GM13977 (cell line): ENCODE data around the gene GSTA4.
A peak's percentile ranks its signal among the peaks of the same experiment; 100 is the strongest.

Source experiments
- DNase-seq: peaks from one replicate; pipeline ENCODE4 v3.0.0; 2012; ENCODE audit warnings: low spot score
- in situ Hi-C: fragments of 300-500 bp; cut with MboI; formaldehyde crosslinking; loops from one replicate; pipeline ENCODE4 v1.12.0; 2022; ENCODE audit warnings: low sequenced_read_pairs, low pct_unique_long_range_greater_than_20kb, mixed read lengths, inconsistent platforms; ENCODE audit not compliant: unreplicated experiment
- TF ChIP-seq, protein P1 (sequence below): IDR thresholded peaks from 2 replicates; pipeline ENCODE4 v1.5.1; 2012; ENCODE audit warnings: mild to moderate bottlenecking, control low read depth; ENCODE audit not compliant: insufficient read depth; ENCODE audit errors: extremely low read depth, missing control alignments

The GSTA4 gene

DNA sequence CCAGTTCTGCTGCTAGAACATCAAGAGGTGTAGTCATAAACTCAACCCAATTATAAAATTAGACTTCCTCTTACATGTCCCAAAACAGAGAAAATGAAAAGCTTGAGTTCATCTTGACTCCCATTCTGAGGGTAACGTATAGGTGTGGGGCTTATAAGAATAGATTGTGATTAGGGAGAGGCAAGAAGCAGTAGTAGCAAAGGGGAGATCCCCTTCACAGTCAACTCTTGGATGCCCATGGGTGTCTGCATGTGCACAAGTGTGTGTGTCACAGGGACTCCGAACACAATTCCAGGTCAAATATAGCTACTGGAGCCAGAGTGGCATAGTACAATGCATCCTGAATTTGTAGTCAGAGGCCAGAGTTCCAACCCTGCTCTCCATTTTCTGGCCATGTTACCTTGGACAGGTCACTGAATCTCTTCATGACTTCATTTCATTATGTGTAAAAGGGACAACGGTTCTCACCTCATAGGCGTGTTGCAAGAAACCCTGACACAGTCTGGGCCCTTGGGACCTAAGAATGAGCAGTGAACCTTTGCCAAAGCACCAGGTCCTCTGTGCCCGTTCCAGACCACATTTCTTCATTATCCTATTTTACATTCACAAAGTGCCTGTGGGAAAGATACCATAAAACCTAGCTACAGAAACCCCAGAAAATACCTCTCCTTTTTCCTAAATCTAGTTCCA lies 11.8 kb downstream of the GSTA4 start:
- TF ChIP-seq, protein P1, sequence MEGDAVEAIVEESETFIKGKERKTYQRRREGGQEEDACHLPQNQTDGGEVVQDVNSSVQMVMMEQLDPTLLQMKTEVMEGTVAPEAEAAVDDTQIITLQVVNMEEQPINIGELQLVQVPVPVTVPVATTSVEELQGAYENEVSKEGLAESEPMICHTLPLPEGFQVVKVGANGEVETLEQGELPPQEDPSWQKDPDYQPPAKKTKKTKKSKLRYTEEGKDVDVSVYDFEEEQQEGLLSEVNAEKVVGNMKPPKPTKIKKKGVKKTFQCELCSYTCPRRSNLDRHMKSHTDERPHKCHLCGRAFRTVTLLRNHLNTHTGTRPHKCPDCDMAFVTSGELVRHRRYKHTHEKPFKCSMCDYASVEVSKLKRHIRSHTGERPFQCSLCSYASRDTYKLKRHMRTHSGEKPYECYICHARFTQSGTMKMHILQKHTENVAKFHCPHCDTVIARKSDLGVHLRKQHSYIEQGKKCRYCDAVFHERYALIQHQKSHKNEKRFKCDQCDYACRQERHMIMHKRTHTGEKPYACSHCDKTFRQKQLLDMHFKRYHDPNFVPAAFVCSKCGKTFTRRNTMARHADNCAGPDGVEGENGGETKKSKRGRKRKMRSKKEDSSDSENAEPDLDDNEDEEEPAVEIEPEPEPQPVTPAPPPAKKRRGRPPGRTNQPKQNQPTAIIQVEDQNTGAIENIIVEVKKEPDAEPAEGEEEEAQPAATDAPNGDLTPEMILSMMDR: no peak
- in situ Hi-C loops: no loop called here
- no peak for DNase-seq

DNA sequence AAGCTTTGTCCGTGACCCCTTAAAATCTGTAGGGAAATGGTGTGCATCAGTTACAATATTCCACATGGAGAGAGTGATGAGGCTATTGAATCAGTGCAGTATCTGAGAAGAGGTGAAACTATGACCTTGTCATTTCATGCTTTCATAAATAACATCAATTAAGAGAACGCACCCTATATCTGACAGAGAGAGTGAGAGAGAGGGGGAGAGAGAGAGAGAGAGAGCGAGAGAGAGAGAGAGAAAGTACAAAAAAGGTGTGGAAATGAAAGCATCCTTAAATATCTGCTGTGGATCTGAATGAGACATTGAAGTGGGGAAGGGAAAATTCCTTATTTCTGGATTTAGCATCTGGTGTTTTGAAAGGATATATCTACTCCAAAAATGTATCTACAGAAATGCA lies 12.4 kb downstream of the GSTA4 start:
- TF ChIP-seq, protein P1: no peak
- DNase-seq: no peak
- in situ Hi-C loops: no loop called here

DNA sequence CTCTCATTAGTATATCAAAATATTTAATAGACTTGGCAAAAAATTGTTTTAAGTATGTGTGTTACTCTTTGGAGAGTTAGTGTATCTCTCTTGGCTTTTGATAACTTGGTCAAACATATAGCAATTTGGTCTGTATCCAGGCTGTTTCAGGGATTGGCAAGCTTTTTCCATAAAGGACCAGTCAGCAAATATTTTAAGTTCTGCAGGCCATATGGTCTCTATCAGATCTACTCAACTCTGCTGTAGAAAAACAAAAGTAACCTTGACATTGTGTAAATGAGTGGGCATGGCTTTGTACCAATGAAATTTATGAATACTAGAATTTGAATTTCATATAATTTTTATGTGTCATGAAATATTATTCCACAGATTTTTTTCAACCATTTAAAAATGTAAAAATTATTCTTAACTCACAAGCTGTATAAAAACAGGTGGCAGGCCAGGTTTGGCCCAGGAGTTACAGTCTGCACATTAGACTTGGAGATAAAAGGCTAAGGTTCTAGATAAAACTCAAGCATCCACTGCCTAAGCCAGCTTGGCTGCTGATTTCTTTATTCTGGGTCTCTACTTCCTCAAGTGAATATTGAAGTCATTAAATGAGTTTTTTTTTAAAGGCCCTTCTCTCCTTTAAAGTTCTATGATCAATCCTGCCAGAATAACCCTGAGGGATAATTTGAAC lies 13.7 kb downstream of the GSTA4 start:
- TF ChIP-seq, protein P1: no peak
- no peak for DNase-seq
- in situ Hi-C loops: no loop called here

DNA sequence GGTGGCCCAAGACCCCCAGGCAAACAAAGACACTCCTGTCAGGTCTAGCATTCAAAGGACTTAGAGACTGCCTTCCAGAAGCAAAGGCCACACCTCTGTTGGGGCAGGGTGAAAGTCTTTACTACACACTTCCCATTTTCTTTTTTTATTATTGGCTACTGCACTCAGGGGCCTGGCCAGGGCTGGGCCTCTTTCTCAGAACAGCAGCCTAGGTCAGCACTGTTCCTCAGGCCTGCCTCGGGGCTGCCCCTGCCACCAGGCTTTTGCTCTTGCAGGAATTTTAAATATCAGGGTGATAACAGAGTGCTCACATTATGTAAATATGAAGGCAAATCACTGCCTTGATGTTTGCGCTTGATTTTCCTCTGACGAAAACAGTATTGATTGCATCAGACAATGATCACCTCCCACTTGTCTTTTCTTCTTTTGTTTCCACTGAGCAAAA lies 18.5 kb downstream of the GSTA4 start:
- TF ChIP-seq, protein P1: no peak
- in situ Hi-C loops: no loop called here
- DNase-seq: peak; percentile 47

DNA sequence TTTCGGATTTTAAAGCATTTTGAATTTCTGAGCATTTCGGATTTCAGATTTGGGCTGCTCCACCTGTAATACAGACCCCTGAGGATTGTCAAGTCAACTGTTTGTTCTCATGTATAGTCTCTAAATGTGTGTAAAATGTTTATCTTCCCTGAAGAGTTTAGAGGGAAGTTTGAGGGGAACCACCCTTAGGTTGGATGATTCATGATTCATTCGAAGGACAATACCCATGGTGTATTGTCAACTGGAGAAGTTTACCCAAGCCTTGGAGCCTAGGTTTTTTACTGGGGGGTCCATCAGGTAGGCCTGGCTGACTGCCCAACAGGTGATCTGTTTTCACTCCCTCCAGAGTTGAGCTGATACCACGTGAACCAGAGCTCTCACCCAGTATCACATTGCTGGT lies 18.9 kb downstream of the GSTA4 start:
- TF ChIP-seq, protein P1: no peak
- DNase-seq: no peak
- in situ Hi-C loops: no loop called here

DNA sequence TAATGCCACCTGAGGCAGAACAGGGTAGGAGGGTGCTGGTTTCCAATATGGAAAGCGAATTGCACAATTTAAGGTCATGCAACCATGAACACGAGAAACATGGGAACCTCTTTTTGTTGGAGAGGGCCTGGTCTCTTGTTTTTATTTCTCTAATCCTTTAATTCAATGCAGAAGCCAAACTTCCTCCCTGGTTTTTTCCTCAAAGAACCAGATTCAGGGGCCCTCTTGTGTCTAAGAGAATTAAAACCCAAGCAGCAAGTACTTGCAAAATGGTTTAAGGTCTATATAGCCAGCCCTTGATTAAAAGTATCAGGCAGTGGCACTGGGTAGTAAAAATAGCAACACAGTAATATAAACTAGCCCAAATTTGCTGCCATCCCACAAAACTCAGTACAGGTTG lies 19.5 kb downstream of the GSTA4 start:
- no peak for DNase-seq
- TF ChIP-seq, protein P1: no peak
- in situ Hi-C loops: no loop called here
